ENCODE measurements around the gene AGR2. TPM values are rescaled to one million over a fixed set of nuclear protein-coding genes. Genes with fewer than 3 reads are reported as not detected.

AGR2 gene
- total and polyA plus RNA-seq, 7 donors, result 0.07 to 0.20 (median 0.17) TPM; not detected in 4

DNA sequence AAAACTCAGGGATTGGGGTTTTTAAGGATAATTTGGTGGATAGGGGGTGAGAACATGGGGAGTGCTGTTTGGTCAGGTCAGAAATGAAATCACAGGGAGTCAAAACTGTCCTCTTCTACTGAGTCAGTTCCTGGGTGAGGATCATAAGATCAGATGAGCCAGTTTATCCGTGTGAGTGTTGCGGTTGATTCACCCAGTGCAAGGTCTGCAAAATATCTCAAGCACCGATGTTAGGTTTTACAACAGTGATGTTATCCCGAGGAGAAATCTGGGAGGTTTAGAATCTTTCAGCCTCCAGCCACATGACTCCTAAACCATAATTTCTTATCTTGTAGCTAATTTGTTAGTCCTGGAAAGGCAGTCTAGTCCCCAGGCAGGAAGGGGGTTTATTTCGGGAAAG lies 31.7 kb upstream of the AGR2 start:
- H3K27ac ChIP-seq, result no peak overlapping the region
- DNase-seq (no peak), ATAC-seq (no peak)
- no peak overlapping the region for H3K4me3 ChIP-seq
- TF ChIP-seq, protein P1, sequence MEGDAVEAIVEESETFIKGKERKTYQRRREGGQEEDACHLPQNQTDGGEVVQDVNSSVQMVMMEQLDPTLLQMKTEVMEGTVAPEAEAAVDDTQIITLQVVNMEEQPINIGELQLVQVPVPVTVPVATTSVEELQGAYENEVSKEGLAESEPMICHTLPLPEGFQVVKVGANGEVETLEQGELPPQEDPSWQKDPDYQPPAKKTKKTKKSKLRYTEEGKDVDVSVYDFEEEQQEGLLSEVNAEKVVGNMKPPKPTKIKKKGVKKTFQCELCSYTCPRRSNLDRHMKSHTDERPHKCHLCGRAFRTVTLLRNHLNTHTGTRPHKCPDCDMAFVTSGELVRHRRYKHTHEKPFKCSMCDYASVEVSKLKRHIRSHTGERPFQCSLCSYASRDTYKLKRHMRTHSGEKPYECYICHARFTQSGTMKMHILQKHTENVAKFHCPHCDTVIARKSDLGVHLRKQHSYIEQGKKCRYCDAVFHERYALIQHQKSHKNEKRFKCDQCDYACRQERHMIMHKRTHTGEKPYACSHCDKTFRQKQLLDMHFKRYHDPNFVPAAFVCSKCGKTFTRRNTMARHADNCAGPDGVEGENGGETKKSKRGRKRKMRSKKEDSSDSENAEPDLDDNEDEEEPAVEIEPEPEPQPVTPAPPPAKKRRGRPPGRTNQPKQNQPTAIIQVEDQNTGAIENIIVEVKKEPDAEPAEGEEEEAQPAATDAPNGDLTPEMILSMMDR (IDR thresholded peaks at IDR 0.05), result no peak
- no peaks in the 10 kb centered on the region for H3K36me3 ChIP-seq (ENCODE audit: insufficient read depth in 1 of 2, low read depth in 1 of 2)
- H3K27me3 ChIP-seq (ENCODE audit: insufficient read depth in 3 of 3, low read length in 2 of 3), result no peaks in the 10 kb centered on the region
- no peaks in the 10 kb centered on the region for H3K4me1 ChIP-seq
- intact Hi-C loops (cut with DNase I), result no loop called here
- H3K9me3 ChIP-seq, result no peaks in the 10 kb centered on the region
- WGBS, 3 donors, result 75 to 95% (median 76%) methylated on average over 5 of the region's 5 CpGs

DNA sequence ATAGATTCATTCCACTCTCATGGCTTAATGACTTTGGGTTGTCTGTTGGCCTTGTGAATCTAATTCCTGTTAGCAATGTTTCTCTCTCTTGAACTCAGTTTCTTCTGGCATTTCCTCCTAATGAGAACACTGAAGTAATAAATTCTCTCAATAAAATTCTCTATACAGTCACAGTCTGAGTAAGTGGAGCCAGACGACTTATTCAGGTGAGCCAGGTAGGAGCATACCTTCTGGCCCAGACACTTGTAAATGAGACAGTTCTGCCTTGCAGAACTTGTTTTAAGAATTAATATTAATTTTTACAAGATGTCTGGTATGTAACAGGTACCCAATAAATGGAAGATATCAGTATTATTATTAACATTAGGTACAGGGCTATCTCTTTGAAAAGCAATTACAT lies 28.6 kb upstream of the AGR2 start:
- DNase-seq (no peak), ATAC-seq (no peak)
- intact Hi-C loops (cut with DNase I), result no loop called here
- no peaks in the 10 kb centered on the region for H3K4me1 ChIP-seq
- TF ChIP-seq, protein P1 (IDR thresholded peaks at IDR 0.05), result no peak
- 70 to 89% (median 75%) methylated on average over 1 of the region's 1 CpG for WGBS, 3 donors
- no peaks in the 10 kb centered on the region for H3K36me3 ChIP-seq (ENCODE audit: insufficient read depth in 1 of 2, low read depth in 1 of 2)
- no peaks in the 10 kb centered on the region for H3K27me3 ChIP-seq (ENCODE audit: insufficient read depth in 3 of 3, low read length in 2 of 3)
- peaks cover 4% of the 10 kb centered on the region for H3K9me3 ChIP-seq
- no peak overlapping the region for H3K4me3 ChIP-seq
- no peak overlapping the region for H3K27ac ChIP-seq

DNA sequence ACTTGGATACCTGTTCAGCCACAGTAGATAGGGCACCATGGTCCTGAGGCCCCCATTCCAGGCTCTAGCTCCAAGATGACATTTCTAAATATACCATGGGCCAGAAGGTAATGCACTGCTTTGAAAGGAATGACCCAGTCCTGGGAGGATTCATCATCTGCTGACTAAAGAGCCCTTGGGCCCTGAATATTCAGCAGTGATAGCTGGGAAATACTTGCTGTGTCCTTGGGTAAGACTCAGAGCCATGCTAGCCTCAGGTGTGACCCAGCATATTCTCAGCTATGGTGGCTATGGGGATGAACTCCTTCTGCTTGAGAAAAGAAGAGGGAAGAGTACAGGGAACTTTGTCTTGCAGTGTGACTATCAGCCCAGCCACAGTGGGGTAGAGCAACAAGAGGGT lies 21.3 kb upstream of the AGR2 start:
- Histone ChIP-seq H3K36me3 (ENCODE audit: insufficient read depth in 1 of 2, low read depth in 1 of 2) (no peaks in the 10 kb centered on the region), H3K27ac (no peak overlapping the region), H3K4me3 (no peak overlapping the region), H3K27me3 (ENCODE audit: insufficient read depth in 3 of 3, low read length in 2 of 3) (no peaks in the 10 kb centered on the region), H3K4me1 (no peaks in the 10 kb centered on the region), H3K9me3 (peaks cover 4% of the 10 kb centered on the region)
- intact Hi-C loops (cut with DNase I), result no loop called here
- DNase-seq (no peak), ATAC-seq (no peak)
- TF ChIP-seq, protein P1 (IDR thresholded peaks at IDR 0.05), result no peak

DNA sequence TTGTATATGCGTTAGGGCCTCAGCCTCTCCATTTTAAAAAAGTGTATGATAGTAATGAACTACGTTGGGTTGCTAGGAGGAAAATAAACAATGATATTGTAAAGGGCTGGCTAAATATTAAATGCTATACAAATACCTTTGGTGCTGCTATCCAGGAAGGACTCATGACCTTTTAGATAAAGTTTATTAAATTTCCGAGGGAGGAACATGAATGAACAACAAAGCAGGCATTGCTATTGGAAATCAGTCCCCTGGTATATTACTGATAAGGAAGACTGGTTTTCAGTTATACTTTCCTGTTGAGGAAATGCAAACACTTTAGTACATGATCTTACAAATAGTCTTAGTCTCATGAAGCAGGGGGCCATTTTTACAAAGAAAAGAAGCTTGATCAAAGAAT lies 17.2 kb upstream of the AGR2 start:
- intact Hi-C loops (cut with DNase I), result no loop called here
- Histone ChIP-seq H3K9me3 (no peaks in the 10 kb centered on the region), H3K27me3 (ENCODE audit: insufficient read depth in 3 of 3, low read length in 2 of 3) (no peaks in the 10 kb centered on the region), H3K27ac (no peak overlapping the region), H3K36me3 (ENCODE audit: insufficient read depth in 1 of 2, low read depth in 1 of 2) (no peaks in the 10 kb centered on the region), H3K4me1 (no peaks in the 10 kb centered on the region), H3K4me3 (no peak overlapping the region)
- TF ChIP-seq, protein P1 (IDR thresholded peaks at IDR 0.05), result no peak
- ATAC-seq (no peak), DNase-seq (no peak)
- WGBS, 3 donors, result 60 to 69% (median 65%) methylated on average over 3 of the region's 3 CpGs

DNA sequence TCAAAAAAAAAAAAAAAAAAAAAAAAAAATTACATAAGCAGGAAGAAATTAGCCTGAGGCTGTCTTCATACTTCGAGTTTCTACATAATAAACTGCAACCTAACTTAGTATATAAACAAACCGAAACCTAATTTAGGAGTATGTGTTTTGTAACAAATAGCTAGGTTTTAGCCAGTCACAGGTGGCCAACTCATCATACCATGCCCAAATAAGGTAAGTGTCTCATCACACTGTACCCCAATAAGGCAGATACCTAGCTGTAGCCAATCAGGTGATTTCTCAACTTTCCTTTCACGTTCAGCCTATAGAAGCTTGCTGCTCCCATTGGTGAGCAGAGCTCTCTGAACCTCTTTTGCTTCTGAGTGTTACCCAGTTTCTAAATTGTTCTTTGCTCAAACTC lies 13.9 kb upstream of the AGR2 start:
- Histone ChIP-seq H3K9me3 (no peaks in the 10 kb centered on the region), H3K4me3 (no peak overlapping the region), H3K27ac (no peak overlapping the region), H3K36me3 (ENCODE audit: insufficient read depth in 1 of 2, low read depth in 1 of 2) (no peaks in the 10 kb centered on the region), H3K27me3 (ENCODE audit: insufficient read depth in 3 of 3, low read length in 2 of 3) (no peaks in the 10 kb centered on the region), H3K4me1 (no peaks in the 10 kb centered on the region)
- no peak for DNase-seq
- whole genome bisulfite sequencing, 3 donors, result 87 to 90% (median 89%) methylated on average over 3 of the region's 3 CpGs
- ATAC-seq, result no peak
- TF ChIP-seq, protein P1 (IDR thresholded peaks at IDR 0.05), result no peak
- intact Hi-C loops (cut with DNase I), result no loop called here
